ENCODE results near the gene ADAM12. TPM values are rescaled to one million over a fixed set of nuclear protein-coding genes. Genes with fewer than 3 reads are reported as not detected.

ADAM12 gene
- total RNA-seq, 1 donor from 2014 or later: 14.4 TPM

DNA sequence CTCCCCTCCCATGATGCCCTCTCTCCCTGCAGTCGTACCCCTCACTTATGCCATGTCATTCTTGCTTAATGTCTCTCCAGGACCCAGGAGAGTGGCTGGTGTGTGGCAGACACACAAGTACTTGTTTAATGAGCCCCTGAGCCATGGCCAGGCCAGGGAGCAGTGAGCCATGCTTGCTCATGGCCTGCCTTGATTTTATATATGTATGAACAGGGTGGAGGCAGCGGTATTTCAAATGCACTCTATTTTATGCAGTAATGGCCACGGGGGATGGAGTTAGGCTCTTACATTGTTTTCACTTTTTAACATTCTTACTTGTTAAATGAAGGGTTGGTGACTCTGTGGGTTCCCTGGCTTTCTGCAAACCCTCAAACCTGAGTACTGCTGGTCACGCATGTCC, 347.2 kb downstream of the ADAM12 start:
- DNase-seq (ENCODE audit: low read depth): no peak

DNA sequence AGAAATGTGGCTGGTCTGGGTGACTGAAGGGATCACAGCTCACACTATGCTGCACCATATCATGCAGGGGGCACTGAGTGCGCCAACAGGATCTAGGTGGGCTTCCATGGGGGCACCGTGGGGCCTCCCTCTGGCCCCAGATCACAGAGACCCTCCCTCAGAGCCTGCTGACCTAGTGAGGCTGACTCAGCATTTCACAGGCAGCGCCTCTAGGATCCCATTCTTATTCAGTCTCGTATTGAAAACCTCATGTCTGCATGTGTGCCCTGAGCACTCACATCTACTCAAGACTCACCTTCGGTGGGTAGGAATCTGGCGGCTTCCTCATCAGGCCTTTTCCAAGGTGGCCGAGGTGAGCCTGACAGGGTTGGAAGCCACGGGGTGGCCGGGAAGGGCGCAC, 350.3 kb downstream of the ADAM12 start:
- no peak for DNase-seq (ENCODE audit: low read depth)

DNA sequence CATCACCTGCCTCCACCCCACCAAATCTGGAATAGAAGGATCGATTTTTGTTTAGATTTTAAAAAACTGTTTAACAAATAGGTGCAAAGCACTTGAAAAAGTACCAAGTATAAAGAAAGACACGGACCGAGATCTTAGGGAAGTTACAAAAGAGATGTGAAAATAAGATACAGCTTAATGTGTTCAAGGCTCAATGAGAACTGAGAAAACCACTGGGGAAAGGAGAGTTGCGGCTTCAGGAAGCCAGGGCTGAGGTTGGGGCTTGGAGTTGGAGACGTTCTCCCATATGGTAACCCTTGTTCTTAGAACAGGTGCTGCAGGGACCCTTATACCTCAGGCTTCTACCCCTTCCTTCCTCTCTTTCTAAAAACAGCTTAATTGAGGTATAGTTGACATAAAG, 351.8 kb downstream of the ADAM12 start:
- no peak for DNase-seq (ENCODE audit: low read depth)

DNA sequence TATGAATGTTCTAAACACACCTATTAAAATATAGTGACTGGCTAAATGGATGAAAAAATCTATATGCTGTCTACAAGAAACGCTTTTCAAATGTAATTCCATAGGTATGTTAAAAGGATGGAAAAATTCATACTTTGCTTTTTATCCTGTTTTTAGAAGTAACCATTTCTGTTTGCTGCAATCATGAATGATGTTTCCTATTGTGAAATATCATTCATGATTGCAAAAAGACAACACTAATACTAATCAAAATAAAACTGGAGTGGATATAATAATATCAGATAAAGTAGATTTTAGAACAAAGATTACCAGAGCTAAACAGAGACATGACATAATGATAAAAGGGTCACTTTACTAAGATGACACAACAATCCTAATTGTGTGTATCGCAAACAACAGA, 353.7 kb downstream of the ADAM12 start:
- no peak for DNase-seq (ENCODE audit: low read depth)

DNA sequence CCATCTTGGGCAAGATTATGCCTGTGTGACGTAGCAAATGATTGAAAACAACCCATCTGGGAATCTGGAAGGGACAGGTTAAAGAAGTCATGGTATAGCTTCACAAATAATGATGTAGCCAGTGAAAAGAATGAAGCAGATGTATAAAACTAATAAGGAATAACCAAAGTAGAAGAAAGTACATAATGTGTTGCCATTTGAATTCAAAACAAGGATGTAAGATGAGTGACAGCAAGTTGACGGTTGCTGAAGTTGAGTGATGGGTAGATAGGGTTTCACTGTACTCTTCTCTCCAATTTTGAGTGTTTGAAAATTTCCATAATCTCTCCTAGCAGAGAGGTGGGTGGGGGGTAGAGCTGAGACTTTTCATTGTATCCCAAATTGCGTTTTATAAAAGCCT, 358.3 kb downstream of the ADAM12 start:
- no peak for DNase-seq (ENCODE audit: low read depth)

DNA sequence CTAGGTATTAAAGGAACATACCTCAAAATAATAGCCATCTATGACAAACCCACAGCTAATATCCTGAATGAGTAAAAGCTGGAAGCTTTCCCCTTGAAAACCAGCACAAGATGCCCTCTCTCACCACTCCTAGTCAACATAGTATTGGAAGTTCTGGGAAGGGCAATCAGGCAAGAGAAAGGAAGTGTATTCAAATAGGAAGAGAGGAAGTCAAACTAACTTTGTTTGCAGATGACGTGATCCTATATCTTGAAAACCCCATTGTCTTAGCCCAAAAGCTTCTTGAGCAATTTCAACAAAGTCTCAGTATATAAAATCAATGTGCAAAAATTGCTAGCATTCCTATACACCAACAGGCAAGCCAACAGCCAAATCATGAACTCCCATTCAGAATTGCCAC, 360.6 kb downstream of the ADAM12 start:
- DNase-seq (ENCODE audit: low read depth): no peak

DNA sequence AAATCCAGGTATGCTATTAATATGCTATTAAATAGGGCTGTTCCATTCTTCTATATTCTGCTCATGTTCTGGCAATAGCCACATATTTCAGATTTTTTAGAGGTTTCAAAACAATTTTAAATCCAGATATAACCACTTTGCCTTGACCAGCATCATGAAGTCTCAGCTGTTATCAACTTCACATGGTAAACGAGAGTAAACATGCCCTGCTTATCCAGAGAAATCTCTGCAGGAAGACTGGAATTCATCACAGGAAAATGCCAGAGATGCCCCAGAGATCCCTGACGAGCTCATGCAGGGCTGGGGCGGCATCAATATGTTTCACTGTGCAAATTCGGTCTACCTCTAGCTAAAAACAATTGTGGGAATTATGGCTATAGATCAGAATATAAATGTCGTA, 365.4 kb downstream of the ADAM12 start:
- DNase-seq (ENCODE audit: low read depth): peak; percentile 27

DNA sequence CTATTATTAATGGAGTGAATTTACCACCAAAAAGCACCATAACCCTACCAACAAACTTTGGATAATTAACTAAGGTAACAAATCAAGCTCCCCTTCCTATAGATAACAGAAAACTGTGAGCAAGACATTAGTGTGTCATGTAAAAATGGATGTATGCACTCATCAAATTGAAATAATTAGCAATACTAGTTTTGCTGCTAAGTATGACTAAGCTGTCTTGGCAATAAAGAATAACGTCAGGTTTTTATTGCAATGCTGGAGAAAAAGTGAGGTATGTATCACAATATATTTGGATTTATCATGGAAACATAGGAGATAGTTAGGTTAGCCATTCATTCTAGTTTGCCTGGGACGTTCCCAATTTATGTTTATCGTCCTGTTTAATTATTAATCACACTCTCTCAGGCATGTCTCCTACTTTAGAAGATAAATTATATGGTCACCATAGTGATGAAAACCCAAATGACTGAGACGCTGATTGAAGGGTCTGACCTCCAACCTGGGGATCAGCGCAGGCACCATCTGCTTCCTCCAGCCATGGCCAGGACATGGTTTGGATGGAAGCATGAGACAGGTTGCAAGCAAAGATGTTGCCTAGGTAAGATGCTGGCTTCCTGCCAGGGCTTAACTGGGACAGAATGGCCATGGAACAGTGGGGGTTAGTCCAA, 366.3 kb downstream of the ADAM12 start:
- DNase-seq (ENCODE audit: low read depth): no peak

DNA sequence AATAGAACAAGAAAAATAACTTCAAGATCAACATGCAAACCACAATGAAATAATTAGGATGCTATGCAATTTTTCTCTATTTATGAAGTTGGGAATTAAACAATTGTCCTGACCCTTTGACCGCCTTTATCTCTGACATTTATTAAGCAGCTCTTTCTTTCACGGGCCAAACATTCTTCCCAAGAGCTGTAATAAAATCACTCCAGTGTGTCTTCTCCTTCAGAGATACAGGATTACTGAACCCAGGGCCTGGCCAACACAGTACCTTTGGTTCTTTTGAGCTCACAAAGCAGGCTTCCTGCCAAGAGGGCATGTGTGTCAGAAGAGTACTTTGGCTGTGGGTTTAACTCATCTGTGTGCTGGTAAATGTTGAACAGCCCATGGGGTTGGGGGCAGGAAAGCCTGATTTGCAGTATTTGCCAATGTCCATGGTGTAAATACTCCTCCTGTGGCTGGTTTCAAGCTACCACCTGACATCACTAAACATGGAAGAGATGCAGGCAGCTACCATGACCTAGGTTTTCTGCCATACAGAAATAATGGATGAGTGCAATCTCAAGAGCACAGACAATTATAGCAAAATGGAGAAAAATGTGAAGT, 370.2 kb downstream of the ADAM12 start:
- DNase-seq (ENCODE audit: low read depth): peak; percentile 44

DNA sequence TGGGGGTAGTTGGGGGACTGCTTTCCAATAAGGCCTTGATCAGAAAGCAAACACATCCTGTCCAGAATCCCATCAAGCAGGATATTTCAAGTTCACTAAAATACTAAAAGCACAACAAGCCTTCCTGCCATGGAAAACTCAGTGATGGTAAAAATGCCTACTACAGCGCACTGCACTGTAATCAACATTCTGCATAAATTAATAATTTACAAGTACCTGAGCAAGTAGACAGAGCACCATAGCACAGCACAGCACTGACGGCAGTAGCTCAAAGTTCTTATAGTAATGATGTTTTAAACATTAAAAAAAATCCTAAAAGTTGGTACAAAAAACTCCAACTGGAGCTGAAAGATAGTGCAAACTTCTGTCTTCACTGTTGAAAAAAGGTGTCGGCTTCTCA, 371.4 kb downstream of the ADAM12 start:
- no peak for DNase-seq (ENCODE audit: low read depth)

DNA sequence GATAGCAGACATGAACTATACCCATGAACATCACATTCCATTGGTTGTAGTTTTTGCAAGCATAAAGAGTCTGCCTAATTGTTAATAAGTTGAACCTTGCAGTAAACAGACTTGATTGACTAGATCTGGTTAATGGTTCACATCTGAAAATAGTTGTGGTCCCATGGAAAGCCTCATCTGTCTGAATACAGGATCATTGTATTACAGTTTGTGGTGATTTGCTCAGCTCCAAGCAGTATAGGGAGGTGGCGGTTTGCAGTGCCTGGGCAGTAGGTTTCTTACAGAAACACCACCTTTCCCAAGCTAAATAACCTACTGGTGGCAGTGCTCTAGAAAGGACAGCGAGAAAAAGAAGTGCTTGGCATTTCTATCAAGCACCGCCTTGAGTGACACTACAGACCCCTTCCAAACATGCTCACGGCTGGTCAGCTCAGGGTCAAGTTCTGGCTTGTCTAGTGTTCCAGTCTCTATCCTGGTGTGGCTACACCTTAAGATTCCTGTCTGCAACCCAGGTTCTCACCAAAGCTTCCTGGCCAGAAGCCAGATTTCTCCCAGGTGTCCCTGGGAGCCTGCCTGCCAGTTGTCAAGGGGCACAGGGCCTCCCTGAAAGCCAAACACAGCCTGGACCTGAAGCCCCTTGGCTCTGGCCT, 372.0 kb downstream of the ADAM12 start:
- DNase-seq (ENCODE audit: low read depth): peak; percentile 37

DNA sequence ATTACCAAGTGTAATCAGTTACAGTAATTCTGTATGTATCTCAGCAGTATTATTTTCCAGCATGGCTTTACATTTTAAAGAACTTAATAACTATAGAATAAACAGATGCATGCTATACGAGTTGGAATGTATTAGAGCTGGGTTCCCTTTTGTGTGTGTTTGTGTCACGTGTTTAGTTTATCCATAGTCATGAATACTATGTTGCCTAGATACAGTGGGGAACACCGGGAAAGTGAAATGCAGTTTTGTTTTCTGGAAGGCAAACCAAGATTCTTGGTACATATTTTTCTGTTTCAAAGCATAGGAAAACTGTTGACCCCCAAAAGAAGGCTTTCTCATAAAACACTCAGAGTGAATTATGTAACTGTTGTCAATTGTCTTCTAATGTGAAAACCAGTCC, 372.9 kb downstream of the ADAM12 start:
- no peak for DNase-seq (ENCODE audit: low read depth)

DNA sequence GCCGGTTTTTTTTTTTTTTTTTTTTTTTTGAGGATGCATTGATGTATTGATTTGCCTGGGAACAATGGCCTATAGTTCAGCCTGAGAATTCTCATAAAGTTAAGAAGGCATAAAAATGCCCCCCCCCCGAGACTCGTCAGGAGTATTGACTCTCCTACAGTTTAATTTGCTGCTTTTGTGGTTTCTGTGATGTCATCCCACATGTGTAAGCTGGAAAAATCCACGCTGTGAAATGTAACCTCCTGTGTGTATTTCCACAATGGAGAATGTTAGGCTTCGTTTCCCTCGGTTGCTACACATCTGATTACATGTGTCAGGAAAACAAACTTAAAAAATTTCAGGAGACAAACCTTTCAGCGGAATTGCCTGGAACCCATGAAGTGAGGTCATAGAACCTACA, 374.0 kb downstream of the ADAM12 start:
- peak; percentile 14 for DNase-seq (ENCODE audit: low read depth)

DNA sequence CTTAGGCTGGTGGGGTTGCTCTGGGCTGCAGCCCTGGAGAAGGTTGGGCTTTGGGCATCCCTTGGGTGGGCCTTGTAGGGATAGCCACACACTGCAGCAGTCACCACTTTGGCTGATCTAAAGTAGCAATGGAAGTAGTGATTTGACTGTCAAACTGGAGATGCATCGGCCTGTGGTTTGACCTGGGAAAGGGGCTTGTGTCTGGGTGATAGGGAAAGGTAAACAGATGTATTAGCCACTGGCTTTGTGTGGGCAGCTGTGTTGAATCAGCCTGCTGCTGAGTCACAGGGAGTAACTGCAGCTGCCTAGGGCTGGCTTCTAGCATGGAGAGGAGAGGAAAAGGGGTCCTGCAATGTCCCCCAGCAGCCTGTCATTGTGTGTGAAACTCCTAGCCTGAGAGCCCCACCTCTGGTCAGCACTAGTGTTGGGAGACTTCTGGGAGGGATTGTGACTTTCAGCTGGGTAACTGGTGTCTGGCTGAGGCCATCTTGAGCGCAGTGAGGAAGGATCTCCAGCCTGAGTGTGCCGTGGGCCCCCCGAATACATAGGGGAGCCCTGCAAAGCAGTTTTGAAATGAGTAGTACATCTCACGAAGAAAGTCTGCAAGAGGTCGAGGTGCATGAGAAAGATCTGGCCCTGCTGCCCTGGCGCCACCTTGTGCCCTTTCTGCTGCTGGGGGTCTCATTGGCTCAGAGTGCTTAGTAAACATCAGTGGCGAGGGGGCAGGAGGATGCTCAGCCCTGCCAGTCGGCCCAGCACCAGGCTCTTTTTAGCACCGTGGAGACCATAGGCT, 374.6 kb downstream of the ADAM12 start:
- peak; percentile 57 for DNase-seq (ENCODE audit: low read depth)

DNA sequence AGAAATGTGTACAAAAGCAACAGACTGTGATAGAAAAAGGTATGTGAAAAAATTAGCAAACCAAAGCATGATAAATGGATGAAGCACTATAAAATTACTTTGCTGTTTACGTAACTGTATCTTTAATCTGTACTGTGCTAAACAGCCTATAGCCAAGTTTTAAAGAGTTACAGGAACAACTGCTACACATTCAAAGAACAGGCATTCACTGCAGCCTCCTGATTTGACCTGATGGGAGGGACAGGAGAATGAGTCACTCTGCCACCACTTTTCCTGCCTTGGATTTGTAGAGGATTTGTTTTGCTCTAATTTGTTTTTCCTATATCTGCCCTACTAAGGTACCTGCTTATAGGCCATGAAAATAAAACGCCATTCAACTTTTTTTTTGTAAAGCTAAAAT, 375.8 kb downstream of the ADAM12 start:
- peak; percentile 48 for DNase-seq (ENCODE audit: low read depth)

DNA sequence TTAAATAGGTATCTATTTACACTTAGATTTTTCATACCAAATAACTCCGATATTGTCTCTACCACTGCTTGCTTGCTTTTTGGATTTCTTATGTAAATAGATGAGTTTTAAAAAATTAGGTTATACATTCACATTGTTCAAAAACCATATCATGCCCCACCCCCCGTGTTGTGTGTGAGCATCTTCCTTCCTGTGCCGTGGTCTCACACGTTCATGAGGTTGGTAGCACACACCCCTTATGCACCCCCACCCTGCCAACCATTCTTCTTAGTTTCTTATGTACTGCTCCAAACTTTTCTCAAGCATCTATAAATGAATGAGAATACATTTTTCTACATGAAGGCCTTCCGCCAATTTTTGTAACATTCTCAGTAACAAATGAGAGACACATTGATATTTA, 376.3 kb downstream of the ADAM12 start:
- DNase-seq (ENCODE audit: low read depth): no peak

DNA sequence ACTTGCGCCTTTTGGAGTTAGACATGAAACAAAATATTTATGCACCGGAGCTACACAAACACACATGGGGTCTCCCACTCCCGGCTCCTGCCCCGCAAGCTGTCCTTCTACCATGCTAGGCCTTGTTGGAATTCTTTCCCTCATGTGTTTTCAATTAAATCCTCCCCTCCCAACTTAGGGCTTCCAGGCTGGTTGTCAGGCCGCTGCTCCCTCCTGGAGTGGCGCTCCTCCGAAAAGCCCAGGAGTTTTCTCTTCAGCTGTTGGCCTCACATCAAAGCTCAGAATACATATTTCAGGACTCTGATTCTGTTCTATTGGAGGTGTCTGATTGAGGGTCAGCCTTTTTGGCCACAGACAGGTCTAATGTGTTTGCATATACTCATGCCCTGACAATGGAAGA, 378.6 kb downstream of the ADAM12 start:
- DNase-seq (ENCODE audit: low read depth): no peak

DNA sequence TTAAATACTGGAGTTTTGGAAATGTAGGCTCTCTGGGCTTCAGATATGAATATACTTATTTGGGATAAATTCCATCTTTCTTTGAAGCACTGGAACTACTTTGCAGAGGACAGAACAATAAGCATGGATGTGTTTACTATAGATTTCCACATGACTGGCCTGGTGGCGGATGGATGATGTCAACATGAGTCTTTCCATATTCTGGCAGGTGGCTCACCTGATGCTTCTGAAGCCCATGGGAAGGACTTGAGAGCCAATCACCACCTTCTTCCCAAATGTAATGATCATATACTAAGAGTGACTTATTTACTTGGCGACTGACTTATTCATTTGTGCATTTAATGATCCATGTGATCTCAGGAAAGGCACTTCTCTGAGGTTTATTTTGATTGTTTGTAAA, 381.4 kb downstream of the ADAM12 start:
- no peak for DNase-seq (ENCODE audit: low read depth)

DNA sequence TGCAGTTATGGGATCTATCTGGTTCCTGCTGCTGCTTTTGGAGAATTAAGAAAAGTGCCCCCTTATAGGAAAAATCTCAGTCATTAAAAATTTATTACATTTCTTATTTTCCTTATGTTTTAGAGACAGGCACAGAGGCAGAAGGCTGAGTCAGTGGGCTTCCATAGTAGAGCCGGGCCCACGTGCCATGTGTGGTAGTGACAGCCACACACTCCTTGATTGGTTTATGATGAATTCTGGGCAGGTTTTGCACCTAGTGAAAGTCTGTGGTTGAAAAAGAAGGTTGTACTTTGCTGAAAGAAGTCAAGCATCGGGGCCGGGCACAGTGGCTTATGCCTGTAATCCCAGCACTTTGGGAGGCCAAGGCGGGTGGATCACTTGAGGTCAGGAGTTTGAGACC, 382.0 kb downstream of the ADAM12 start:
- DNase-seq (ENCODE audit: low read depth): no peak

DNA sequence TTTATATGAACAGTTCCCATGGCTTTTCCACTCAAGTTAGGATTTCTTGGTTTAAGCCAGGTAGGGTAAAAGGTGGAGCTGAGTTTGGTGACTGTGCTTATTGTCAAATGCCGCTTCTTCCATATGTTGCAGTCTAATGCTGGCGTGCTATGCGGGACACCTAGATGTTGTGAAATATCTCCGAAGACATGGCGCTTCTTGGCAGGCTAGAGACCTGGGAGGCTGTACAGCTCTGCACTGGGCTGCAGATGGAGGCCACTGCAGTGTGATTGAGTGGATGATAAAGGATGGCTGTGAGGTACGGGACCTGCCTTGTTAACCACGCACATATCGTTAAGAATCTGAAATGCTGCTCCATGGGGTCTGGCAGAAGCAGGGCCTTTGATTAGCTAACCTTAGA, 383.5 kb downstream of the ADAM12 start:
- DNase-seq (ENCODE audit: low read depth): no peak

DNA sequence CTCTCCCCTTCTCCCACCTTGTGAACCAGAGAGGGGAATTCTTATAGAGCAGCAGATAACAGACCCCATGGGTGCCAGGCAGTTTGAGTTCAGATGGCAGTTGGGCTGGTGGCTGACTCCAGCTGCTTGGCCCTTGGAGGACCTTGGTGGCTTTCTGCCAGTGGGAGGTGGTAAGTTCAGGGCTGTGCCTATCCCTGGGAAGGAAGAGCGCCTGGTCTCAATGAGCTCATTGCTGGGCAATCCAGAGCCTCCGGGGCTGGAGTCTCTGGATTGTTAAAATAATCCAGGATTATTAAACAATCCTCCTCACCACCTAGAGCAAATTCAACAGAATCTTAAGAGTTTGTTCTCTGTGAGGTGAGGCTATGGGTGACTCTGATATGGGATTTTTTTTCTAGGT, 386.7 kb downstream of the ADAM12 start:
- peak; percentile 88 for DNase-seq (ENCODE audit: low read depth)

DNA sequence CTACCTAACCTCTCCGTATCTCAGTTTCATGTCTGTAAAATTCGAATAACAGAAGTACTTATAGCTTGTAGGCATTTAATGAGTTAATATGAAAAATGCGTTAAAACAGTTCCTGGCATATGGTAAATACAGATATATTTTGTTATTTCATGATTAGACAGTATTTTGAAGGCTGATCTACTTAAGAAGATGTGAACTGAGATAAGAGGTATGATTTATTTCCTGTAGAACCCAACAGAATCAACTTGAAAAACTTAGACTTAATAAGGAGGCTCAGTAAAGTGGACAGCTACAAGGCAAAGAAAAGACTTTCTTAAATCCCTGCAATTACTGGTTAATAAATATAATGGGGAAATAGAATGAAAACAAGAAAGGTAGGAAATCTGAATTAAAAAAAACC, 388.6 kb downstream of the ADAM12 start:
- DNase-seq (ENCODE audit: low read depth): no peak
